Measurements from ENCODE around the gene WWOX.

The WWOX gene

DNA sequence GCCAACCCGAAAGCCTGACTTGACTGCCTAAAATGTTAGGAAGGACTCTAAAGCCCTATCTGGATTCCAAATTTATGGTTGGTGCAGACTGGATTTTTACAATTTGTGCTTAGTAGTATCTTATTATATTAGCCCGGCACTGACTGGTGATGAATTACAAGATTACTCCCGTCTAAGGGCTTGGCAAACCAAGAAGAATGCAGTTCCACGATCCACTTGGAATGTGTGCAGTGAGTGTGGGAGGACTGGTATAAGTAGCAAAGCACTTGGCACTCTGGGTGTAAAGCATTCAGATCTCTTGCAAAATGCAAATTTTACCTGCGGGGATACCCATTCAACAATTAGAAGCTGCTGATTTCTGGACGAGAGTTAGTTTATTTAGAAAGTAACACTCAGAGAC, 961.7 kb downstream of the WWOX start:
- TF ChIP-seq TCF4 (CRISPR knock-in tag; IDR thresholded peaks at IDR 0.05; ENCODE audit: borderline replicate concordance) (no peak), GLIS3 (CRISPR knock-in tag; IDR thresholded peaks at IDR 0.05) (no peak), OSR1 (CRISPR knock-in tag; IDR thresholded peaks at IDR 0.05) (no peak), ZFP3 (CRISPR knock-in tag; IDR thresholded peaks at IDR 0.05) (no peak), ESRRG (CRISPR knock-in tag; IDR thresholded peaks at IDR 0.05) (no peak), SNAI2 (CRISPR knock-in tag; IDR thresholded peaks at IDR 0.05) (no peak), ZNF565 (CRISPR knock-in tag; conservative IDR thresholded peaks at IDR 0.05; ENCODE audit: low read depth) (no peak), ZNF8 (CRISPR knock-in tag; IDR thresholded peaks at IDR 0.05) (no peak), ZFP30 (CRISPR knock-in tag; IDR thresholded peaks at IDR 0.05) (no peak), TOX (CRISPR knock-in tag; IDR thresholded peaks at IDR 0.05; ENCODE audit: borderline replicate concordance) (no peak), ZC3H10 (CRISPR knock-in tag; IDR thresholded peaks at IDR 0.05) (no peak), ISL1 (CRISPR knock-in tag; IDR thresholded peaks at IDR 0.05) (no peak), CSDC2 (CRISPR knock-in tag; IDR thresholded peaks at IDR 0.05) (no peak), ARNTL (CRISPR knock-in tag; IDR thresholded peaks at IDR 0.05; ENCODE audit: borderline replicate concordance, low read depth) (no peak), RARB (CRISPR knock-in tag; IDR thresholded peaks at IDR 0.05) (no peak), ZNF70 (CRISPR knock-in tag; IDR thresholded peaks at IDR 0.05) (no peak)
- TF ChIP-seq, protein P1, sequence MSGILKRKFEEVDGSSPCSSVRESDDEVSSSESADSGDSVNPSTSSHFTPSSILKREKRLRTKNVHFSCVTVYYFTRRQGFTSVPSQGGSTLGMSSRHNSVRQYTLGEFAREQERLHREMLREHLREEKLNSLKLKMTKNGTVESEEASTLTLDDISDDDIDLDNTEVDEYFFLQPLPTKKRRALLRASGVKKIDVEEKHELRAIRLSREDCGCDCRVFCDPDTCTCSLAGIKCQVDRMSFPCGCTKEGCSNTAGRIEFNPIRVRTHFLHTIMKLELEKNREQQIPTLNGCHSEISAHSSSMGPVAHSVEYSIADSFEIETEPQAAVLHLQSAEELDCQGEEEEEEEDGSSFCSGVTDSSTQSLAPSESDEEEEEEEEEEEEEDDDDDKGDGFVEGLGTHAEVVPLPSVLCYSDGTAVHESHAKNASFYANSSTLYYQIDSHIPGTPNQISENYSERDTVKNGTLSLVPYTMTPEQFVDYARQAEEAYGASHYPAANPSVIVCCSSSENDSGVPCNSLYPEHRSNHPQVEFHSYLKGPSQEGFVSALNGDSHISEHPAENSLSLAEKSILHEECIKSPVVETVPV (CRISPR knock-in tag; IDR thresholded peaks at IDR 0.05): no peak
- TF ChIP-seq, protein P2, sequence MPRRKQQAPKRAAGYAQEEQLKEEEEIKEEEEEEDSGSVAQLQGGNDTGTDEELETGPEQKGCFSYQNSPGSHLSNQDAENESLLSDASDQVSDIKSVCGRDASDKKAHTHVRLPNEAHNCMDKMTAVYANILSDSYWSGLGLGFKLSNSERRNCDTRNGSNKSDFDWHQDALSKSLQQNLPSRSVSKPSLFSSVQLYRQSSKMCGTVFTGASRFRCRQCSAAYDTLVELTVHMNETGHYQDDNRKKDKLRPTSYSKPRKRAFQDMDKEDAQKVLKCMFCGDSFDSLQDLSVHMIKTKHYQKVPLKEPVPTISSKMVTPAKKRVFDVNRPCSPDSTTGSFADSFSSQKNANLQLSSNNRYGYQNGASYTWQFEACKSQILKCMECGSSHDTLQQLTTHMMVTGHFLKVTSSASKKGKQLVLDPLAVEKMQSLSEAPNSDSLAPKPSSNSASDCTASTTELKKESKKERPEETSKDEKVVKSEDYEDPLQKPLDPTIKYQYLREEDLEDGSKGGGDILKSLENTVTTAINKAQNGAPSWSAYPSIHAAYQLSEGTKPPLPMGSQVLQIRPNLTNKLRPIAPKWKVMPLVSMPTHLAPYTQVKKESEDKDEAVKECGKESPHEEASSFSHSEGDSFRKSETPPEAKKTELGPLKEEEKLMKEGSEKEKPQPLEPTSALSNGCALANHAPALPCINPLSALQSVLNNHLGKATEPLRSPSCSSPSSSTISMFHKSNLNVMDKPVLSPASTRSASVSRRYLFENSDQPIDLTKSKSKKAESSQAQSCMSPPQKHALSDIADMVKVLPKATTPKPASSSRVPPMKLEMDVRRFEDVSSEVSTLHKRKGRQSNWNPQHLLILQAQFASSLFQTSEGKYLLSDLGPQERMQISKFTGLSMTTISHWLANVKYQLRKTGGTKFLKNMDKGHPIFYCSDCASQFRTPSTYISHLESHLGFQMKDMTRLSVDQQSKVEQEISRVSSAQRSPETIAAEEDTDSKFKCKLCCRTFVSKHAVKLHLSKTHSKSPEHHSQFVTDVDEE (CRISPR knock-in tag; IDR thresholded peaks at IDR 0.05): no peak
- ATAC-seq: no peak

DNA sequence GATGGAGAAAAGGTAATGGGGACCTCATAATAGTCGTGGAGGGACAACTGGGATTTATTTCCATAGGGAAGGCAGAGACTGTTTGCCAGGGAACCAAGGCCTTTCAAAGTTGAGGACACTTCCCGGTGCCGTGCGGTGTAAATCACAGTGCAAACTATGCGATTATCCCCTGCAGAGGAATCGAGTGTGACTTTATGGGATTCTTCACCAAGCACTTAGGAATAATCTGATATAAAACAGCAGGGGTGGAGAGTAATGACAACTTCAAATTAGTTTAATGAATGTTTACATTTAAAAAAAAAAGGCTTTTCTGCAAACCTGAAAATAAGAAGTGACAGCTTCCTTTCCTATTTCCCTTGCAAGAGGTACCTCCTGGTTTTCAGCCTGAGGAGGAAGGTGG, 962.9 kb downstream of the WWOX start:
- TF ChIP-seq CSDC2 (CRISPR knock-in tag; IDR thresholded peaks at IDR 0.05): no peak
- no peak for TF ChIP-seq ZNF8 (CRISPR knock-in tag; IDR thresholded peaks at IDR 0.05)
- no peak for TF ChIP-seq ZFP3 (CRISPR knock-in tag; IDR thresholded peaks at IDR 0.05)
- TF ChIP-seq GLIS3 (CRISPR knock-in tag; IDR thresholded peaks at IDR 0.05): no peak
- TF ChIP-seq, protein P3, sequence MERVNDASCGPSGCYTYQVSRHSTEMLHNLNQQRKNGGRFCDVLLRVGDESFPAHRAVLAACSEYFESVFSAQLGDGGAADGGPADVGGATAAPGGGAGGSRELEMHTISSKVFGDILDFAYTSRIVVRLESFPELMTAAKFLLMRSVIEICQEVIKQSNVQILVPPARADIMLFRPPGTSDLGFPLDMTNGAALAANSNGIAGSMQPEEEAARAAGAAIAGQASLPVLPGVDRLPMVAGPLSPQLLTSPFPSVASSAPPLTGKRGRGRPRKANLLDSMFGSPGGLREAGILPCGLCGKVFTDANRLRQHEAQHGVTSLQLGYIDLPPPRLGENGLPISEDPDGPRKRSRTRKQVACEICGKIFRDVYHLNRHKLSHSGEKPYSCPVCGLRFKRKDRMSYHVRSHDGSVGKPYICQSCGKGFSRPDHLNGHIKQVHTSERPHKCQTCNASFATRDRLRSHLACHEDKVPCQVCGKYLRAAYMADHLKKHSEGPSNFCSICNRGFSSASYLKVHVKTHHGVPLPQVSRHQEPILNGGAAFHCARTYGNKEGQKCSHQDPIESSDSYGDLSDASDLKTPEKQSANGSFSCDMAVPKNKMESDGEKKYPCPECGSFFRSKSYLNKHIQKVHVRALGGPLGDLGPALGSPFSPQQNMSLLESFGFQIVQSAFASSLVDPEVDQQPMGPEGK (CRISPR knock-in tag; IDR thresholded peaks at IDR 0.05; ENCODE audit: borderline replicate concordance): no peak
- TF ChIP-seq, protein P1 (CRISPR knock-in tag; IDR thresholded peaks at IDR 0.05): no peak
- TF ChIP-seq ZC3H10 (CRISPR knock-in tag; IDR thresholded peaks at IDR 0.05): no peak
- TF ChIP-seq TCF4 (CRISPR knock-in tag; IDR thresholded peaks at IDR 0.05; ENCODE audit: borderline replicate concordance): no peak
- no peak for TF ChIP-seq RARB (CRISPR knock-in tag; IDR thresholded peaks at IDR 0.05)
- TF ChIP-seq, protein P4, sequence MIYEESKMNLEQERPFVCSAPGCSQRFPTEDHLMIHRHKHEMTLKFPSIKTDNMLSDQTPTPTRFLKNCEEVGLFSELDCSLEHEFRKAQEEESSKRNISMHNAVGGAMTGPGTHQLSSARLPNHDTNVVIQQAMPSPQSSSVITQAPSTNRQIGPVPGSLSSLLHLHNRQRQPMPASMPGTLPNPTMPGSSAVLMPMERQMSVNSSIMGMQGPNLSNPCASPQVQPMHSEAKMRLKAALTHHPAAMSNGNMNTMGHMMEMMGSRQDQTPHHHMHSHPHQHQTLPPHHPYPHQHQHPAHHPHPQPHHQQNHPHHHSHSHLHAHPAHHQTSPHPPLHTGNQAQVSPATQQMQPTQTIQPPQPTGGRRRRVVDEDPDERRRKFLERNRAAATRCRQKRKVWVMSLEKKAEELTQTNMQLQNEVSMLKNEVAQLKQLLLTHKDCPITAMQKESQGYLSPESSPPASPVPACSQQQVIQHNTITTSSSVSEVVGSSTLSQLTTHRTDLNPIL (CRISPR knock-in tag; IDR thresholded peaks at IDR 0.05; ENCODE audit: low read depth): no peak
- no peak for TF ChIP-seq ISL1 (CRISPR knock-in tag; IDR thresholded peaks at IDR 0.05)
- no peak for TF ChIP-seq PPARA (CRISPR knock-in tag; IDR thresholded peaks at IDR 0.05; ENCODE audit: borderline replicate concordance)
- TF ChIP-seq, protein P5, sequence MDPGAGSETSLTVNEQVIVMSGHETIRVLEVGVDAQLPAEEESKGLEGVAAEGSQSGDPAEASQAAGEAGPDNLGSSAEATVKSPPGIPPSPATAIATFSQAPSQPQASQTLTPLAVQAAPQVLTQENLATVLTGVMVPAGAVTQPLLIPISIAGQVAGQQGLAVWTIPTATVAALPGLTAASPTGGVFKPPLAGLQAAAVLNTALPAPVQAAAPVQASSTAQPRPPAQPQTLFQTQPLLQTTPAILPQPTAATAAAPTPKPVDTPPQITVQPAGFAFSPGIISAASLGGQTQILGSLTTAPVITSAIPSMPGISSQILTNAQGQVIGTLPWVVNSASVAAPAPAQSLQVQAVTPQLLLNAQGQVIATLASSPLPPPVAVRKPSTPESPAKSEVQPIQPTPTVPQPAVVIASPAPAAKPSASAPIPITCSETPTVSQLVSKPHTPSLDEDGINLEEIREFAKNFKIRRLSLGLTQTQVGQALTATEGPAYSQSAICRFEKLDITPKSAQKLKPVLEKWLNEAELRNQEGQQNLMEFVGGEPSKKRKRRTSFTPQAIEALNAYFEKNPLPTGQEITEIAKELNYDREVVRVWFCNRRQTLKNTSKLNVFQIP (CRISPR knock-in tag; IDR thresholded peaks at IDR 0.05; ENCODE audit: borderline replicate concordance, low read depth): no peak
- ATAC-seq: no peak

Measured in SK-N-SH treated with all-trans-retinoic acid at 6 μM for 48 hours (cell line).